ENCODE measurements around the gene SLC1A5.

- no peak for TF ChIP-seq CTCF (IDR thresholded peaks at IDR 0.05; ENCODE audit: low read length)
- TF ChIP-seq EZH2phosphoT487 (IDR thresholded peaks at IDR 0.05; ENCODE audit: low read length): no peak
- no peak for TF ChIP-seq EZH2 (optimal IDR thresholded peaks at IDR 0.05; ENCODE audit: low read depth, low read length)
Observed at GRCh38 chr19:46737298-46737654, 51.1 kb downstream of the SLC1A5 start.

Data from MM.1S (cell line).